ENCODE data around the gene GABPB1.

Gene GABPB1

DNA sequence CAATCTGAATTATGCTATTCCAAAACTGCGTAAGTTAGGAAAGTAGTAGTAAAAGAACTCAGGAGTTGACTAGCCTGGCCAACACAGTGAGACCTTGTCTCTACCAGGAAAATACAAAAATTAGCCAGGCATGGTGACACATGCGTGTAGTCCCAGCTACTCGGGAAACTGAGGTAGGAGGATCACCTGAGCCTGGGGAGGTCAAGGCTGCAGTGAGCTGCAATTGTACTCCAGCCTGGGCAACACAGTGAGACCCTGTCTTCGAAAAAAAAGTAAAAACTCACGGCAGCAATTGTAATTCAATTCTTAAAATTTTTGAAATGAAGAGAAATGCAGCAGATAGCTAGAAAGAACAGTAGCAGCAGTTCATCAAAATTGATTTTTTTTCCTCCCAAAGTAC, 9.7 kb downstream of the GABPB1 start:
- H3K4me3 ChIP-seq (ENCODE audit: low read depth, low read length), result no peak overlapping the region

- H3K4me3 ChIP-seq (ENCODE audit: low read depth, low read length), result no peak overlapping the region
Measured at GRCh38 chr15:50344006-50344464, 11.0 kb downstream of the GABPB1 start.

DNA sequence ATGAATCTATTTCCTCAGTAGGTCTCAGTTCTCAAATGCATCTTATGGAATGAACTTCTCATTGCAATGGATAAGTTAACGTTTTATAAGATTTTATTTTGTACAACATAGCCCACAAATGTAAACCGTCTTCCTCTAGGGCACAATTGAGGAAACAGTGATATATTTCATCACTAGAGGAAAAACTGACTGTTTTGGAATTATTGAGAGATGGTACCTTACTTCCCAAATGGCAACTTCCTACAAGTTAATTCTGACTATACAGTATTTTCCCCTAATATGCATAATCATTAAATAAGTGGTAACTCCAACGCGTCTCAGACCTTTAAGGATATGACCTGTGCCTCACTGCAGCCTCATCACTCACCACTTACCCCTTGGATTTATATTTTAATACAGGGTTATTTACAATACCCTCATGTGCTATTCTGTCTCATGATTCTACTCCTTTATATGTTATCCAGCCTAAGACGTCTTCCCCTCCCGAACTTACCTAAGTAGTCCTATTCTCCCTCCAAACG, 13.3 kb downstream of the GABPB1 start:
- H3K4me3 ChIP-seq (ENCODE audit: low read depth, low read length), result no peak overlapping the region

DNA sequence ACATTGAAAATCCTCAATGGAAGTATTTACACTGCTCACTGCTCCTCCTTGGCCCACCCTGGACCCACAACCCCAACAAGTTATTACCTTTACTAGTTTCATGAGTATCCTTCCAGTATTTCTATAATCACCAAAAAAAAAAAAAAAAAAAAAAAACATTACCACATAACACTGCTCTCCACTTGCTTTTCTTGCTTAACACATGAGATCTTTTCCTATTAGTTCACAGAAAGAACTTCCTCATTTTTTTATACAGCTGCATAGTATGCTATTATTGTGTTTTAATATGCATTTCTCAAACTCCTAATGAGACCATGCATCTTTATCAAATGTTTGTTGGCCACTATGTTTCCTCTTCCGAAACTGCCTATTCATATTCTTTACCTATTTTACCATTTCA, 14.6 kb downstream of the GABPB1 start:
- no peak overlapping the region for H3K4me3 ChIP-seq (ENCODE audit: low read depth, low read length)

GRCh38 chr15:50339717-50340116, 15.3 kb downstream of the GABPB1 start:
- no peak overlapping the region for H3K4me3 ChIP-seq (ENCODE audit: low read depth, low read length)

- H3K4me3 ChIP-seq (ENCODE audit: low read depth, low read length), result no peak overlapping the region
Measured at GRCh38 chr15:50335251-50335650, 19.7 kb downstream of the GABPB1 start.

DNA sequence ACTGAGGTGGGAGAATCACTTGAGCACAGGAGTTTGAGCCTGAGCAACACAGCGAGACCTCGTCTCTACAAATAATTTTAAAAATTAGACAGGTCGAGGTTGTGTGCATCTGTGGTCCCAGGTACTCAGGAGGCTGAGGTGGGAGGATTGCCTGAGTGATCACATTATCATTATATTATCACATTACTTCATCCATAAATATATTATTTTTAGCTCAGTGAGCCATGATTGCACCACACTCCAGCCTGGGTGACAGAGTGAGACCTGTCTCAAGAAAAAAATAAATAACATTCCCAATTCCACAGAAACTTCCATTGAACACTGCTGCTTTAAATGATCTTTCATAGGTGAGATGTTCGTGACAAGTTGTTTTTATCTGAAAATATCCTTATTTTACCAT, 21.8 kb downstream of the GABPB1 start:
- H3K4me3 ChIP-seq (ENCODE audit: low read depth, low read length), result no peak overlapping the region

DNA sequence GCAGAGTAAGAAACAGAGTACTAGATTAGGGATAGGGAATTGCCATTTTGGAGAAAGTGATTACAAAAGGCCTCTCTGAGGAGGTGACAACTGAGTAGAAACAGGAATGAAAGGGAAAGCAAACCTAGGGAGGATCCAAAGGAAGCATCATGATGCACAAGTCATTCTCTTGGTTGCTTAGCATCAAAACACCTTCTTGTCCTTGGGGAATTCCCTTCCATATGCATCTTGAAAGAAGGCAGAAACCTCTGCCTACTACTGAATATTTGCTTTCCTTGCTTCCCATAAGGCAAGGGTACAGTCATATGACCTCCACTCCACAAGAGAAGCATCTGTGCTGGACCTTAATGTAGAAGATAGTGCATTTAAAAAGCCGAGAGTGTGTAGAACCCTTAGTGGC, 24.1 kb downstream of the GABPB1 start:
- H3K4me3 ChIP-seq (ENCODE audit: low read depth, low read length), result no peak overlapping the region

DNA sequence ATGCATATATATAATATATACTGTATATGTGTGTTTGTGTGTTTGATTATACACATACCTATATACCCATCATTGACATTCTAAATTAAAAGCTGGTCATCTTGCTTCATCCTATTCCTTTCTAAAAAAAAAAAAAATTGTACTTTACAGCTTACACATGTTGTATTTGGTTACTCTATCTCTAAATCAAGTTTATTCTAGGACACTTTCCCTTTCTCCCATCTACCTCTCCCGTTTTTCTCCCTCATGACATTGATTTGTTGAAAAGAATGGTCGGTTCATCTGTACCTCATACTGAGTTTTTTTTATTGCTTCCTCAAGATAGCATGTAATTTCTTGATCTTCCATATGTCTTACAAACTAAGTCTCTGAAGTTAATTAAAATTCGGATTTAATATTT, 26.9 kb downstream of the GABPB1 start:
- no peak overlapping the region for H3K4me3 ChIP-seq (ENCODE audit: low read depth, low read length)

- H3K4me3 ChIP-seq (ENCODE audit: low read depth, low read length), result no peak overlapping the region
Measured at GRCh38 chr15:50321680-50322210, 33.3 kb downstream of the GABPB1 start.

GRCh38 chr15:50320504-50320903, 34.5 kb downstream of the GABPB1 start:
- H3K4me3 ChIP-seq (ENCODE audit: low read depth, low read length), result no peak overlapping the region

DNA sequence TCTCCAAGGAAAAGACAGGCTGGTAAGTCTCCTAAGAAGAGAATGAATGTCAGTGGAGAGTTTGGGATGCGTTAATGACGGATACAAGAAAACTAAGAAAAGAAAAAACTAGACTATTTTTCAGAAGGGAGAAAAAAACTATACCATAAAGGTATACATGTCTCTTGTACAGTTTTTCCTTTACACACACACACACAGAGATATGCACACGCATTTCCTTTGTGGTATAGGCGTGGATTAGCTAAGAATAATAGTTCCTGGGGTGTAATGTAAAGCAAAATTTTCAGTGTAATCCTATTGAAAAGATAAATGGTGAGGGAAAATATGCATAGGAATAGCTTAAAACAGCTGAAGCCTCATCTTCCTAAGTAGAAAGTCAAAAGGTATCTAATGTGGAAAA, 36.3 kb downstream of the GABPB1 start:
- no peak overlapping the region for H3K4me3 ChIP-seq (ENCODE audit: low read depth, low read length)

DNA sequence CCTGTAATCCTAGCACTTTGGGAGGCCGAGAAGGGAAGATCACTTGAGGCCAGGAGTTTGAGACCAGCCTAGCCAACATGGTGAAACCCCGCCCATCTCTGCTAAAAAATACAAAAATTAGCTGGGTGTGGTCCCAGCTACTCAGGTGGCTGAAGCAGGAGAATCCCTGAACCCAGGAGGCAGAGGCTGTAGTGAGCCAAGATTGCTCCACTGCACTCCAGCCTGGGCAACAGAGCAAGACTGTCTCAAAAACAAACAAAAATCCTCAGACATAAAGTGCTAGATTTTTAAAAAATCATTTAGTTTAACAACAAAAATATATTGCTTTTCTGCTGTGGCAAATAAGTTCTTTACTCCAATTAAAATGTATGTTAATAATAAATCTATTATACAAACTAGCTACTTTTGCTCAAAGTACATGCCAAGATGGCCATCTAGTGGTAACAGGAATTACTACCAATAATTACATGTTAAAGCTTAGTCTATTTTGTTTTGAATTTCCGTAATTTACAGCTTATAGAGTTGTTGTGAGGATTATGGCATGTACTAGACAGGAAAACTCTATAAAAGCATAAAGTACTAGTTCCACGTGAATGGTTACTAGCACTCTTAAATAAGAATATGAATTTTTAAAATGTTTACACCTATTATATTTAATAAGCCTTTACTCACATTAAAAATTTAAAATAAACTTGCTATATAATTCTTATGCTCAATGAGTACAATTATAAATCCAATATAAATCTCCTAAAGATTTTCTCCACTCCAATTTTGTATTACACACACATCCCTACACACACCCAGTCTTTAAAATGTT, 39.0 kb downstream of the GABPB1 start:
- no peak overlapping the region for H3K4me3 ChIP-seq (ENCODE audit: low read depth, low read length)

- no peak overlapping the region for H3K4me3 ChIP-seq (ENCODE audit: low read depth, low read length)
Measured at GRCh38 chr15:50312636-50313035, 42.4 kb downstream of the GABPB1 start.

- H3K4me3 ChIP-seq (ENCODE audit: low read depth, low read length), result no peak overlapping the region
Measured at GRCh38 chr15:50307799-50308198, 47.2 kb downstream of the GABPB1 start.

- no peak overlapping the region for H3K4me3 ChIP-seq (ENCODE audit: low read depth, low read length)
Measured at GRCh38 chr15:50304836-50305235, 50.2 kb downstream of the GABPB1 start.

- no peak overlapping the region for H3K4me3 ChIP-seq (ENCODE audit: low read depth, low read length)
Measured at GRCh38 chr15:50302581-50302980, 52.4 kb downstream of the GABPB1 start.

DNA sequence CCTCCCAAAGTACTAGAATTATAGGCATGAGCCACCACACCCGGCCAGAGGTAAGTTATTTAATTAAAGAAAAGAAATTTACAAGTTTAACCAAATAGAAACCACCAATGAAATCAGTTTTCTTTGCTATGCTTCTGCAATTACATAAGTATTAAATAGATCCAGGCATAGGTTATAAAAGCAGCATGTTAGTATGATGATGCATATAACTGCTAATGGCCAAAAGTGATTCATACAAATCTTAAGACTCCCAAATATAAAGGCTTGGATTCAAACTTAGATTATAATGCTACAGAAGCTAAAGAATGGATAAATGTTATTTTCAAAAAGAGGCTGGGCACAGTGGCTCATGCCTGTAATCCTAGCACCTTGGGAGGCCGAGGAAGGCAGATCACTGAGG, 56.7 kb downstream of the GABPB1 start:
- no peak overlapping the region for H3K4me3 ChIP-seq (ENCODE audit: low read depth, low read length)

DNA sequence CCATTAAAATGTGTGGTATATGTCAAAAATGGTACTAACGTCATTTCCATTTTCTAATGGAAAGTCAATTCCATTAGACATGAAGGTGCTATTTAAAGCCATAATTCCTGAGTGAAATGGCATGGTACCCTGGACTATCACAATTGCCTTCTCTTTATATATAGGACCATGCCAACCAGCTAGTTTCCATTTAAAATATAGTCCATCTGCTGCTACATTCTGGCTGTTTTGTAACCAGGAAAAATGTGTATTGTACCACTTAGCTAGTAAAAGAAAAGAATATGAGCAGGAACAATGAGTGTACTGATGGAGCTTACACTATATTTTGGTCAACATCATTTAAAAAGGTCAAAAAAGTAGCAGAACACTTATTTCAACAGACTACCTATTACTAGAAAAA, 59.0 kb downstream of the GABPB1 start:
- H3K4me3 ChIP-seq (ENCODE audit: low read depth, low read length), result no peak overlapping the region

DNA sequence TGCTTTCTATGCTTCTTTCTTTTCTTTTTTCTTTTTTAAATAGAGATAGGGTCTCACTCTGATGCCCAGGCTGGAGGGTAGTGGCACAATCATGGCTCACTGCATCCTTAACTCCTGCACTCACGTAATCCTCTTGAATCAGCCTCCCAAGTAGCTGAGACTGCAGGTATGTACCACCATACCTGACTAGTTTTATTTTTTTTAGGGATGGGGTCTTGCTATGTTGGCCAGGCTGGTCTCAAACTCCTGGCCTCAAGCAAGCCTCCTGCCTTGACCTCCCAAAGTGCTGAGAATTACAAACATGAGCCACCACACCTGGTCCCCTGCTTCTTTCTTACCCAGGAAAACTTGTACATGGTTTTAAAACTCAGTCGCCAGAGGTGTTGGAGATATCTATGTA, 65.2 kb downstream of the GABPB1 start:
- no peak overlapping the region for H3K4me3 ChIP-seq (ENCODE audit: low read depth, low read length)

DNA sequence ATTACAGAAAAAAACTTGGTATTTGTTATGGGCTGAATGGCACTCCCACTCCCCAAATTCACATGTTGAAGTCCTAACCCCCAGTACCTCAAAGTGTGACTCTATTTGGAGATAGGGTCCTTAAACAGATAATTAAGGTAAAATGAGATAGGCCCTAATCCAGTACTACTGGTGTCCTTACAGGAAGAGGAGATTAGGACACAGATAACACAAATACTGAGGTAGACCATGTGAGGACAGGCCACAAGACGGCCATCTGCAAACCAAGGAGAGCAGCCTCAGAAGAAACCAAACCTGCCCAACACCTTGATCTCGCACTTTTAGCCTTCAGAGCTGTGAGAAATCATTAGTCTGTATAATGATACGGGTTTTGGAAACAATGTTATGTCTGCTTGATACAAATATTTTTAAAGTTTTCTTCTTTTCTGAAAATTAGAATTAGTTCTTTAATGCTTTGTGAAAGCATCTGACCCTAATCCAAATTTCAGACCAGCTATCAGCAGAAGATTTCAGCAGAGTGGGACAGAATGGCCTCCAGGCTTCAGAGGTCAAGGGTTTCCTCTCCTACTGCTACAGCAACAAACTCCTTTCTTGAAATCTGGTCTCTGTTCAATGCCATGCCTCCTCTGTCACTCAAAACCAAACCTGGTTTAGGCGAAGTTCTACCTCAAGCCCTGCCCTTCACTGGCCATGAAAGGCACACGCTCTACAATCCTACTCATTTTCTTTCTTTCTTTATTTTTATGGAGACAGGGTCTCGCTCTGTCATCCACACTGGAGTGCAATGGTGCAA, 67.5 kb downstream of the GABPB1 start:
- no peak overlapping the region for H3K4me3 ChIP-seq (ENCODE audit: low read depth, low read length)

DNA sequence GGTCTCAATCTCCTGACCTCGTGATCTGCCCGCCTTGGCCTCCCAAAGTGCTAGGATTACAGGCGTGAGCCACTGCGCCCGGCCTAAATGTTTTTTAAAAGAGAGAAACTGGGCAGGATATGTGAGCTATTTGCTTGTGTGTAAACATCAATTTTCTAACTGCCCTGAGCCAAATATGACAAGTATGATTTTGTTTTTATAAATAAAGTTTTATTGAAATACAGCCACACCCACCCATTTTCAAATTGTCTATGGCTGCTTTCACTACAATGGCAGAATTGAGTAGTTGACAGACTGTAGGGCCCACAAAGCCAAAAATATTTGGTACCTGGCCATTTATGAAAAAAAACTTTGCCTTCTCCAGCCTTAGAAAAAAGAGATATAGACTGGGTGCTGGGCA, 73.6 kb downstream of the GABPB1 start:
- no peak overlapping the region for H3K4me3 ChIP-seq (ENCODE audit: low read depth, low read length)
